H1 (cell line): Measurements from ENCODE around the gene ANKRD9. TPM values are rescaled to one million over a fixed set of nuclear protein-coding genes. Genes with fewer than 3 reads are reported as not detected.

Experiments used
- CTCF ChIA-PET: fragments of 300-600 bp; sonication (Branson Sonifier 250); formaldehyde crosslinking; loops from one replicate; lab custom pipeline; 2021; ENCODE audit not compliant: partially characterized antibody; lab: Charles Lee
- POLR2A ChIA-PET: fragments of 300-600 bp; sonication (Branson Sonifier 250); formaldehyde crosslinking; loops from one replicate; lab custom pipeline; 2021; ENCODE audit warnings: inconsistent platforms; ENCODE audit not compliant: partially characterized antibody; lab: Charles Lee
- DNase-seq, 2 experiments: peaks; one replicate each; pipeline versions ENCODE4 v3.0.0 to v3.0.0-alpha.2; 2010 to 2022; ENCODE audit warnings: low spot score in 2 of 2, low read depth in 1 of 2, mixed read lengths in 1 of 2
- FAIRE-seq: peaks from 2 replicates; lab custom pipeline; 2011; peaks lifted over from hg19 to GRCh38; lab: Jason Lieb, UNC
- H2AFZ ChIP-seq: 2 replicates; pipeline ENCODE4 v1.8.1; 2012; ENCODE audit warnings: low read length, inconsistent platforms
- H2AK5ac ChIP-seq: 2 replicates; pipeline ENCODE4 v1.6.1; 2013; ENCODE audit warnings: low read depth, low read length
- H2BK120ac ChIP-seq: replicated peaks from 2 replicates; pipeline ENCODE3; 2013; ENCODE audit warnings: low read depth, low read length, inconsistent platforms
- H2BK12ac ChIP-seq: 2 replicates; pipeline ENCODE4 v1.6.1; 2013; ENCODE audit warnings: low read depth, low read length
- H2BK15ac ChIP-seq: 2 replicates; pipeline ENCODE4 v1.6.1; 2013; ENCODE audit warnings: low read length
- H2BK20ac ChIP-seq: 2 replicates; pipeline ENCODE4 v1.6.1; 2013; ENCODE audit warnings: low read length
- H2BK5ac ChIP-seq: 2 replicates; pipeline ENCODE4 v1.6.1; 2013; ENCODE audit warnings: low read depth, low read length
- H3K14ac ChIP-seq: 2 replicates; pipeline ENCODE4 v1.6.1; 2013; ENCODE audit warnings: inconsistent platforms; ENCODE audit not compliant: insufficient read length
- H3K18ac ChIP-seq: 2 replicates; pipeline ENCODE4 v1.6.1; 2013; ENCODE audit warnings: low read length; ENCODE audit errors: extremely low read depth
- H3K23ac ChIP-seq: 2 replicates; pipeline ENCODE4 v1.6.1; 2013; ENCODE audit warnings: inconsistent platforms; ENCODE audit not compliant: insufficient read length
- H3K23me2 ChIP-seq: 2 replicates; pipeline ENCODE4 v1.6.1; 2013; ENCODE audit warnings: low read depth, low read length
- H3K27ac ChIP-seq: 2 replicates; pipeline ENCODE4 v1.6.1; 2011; ENCODE audit warnings: low read depth, low read length, inconsistent platforms
- H3K27me3 ChIP-seq, 4 experiments: replicated peaks in 1 of 4; 1 replicate in 1 of 4; 2 replicates in 3 of 4; pipeline versions ENCODE4 v1.6.1 to v1.8.1; 2011 to 2013; ENCODE audit warnings: low read length in 3 of 4, mild to moderate bottlenecking in 3 of 4, inconsistent platforms in 2 of 4, mixed read lengths in 2 of 4, moderate library complexity in 1 of 4; ENCODE audit not compliant: control insufficient read depth in 3 of 4, insufficient read depth in 3 of 4; ENCODE audit errors: extremely low read depth in 1 of 4
- H3K36me3 ChIP-seq, 4 experiments: 2 replicates each; pipeline versions ENCODE4 v1.6.1 to v1.8.1; 2011 to 2013; ENCODE audit warnings: mild to moderate bottlenecking in 4 of 4, low read length in 3 of 4, moderate library complexity in 2 of 4, control low read depth in 1 of 4, inconsistent platforms in 1 of 4; ENCODE audit not compliant: insufficient read depth in 4 of 4, control insufficient read depth in 2 of 4
- H3K4ac ChIP-seq: replicated peaks from 2 replicates; pipeline ENCODE3; 2013; ENCODE audit warnings: low read length, low read depth, mixed read lengths, inconsistent platforms; ENCODE audit not compliant: insufficient read length
- H3K4me1 ChIP-seq, 4 experiments: replicated peaks in 1 of 4; 1 replicate in 1 of 4; 2 replicates in 3 of 4; pipeline versions ENCODE4 v1.6.1 to v1.8.1; 2011 to 2013; ENCODE audit warnings: low read length in 3 of 4, inconsistent platforms in 2 of 4, mixed read lengths in 1 of 4; ENCODE audit not compliant: insufficient read depth in 4 of 4, control insufficient read depth in 3 of 4
- H3K4me2 ChIP-seq, 2 experiments: 2 replicates each; pipeline versions ENCODE4 v1.6.1 to v1.8.1; 2011 to 2013; ENCODE audit warnings: low read depth in 2 of 2, low read length in 2 of 2, control low read depth in 1 of 2, inconsistent platforms in 1 of 2, mild to moderate bottlenecking in 1 of 2; ENCODE audit not compliant: insufficient read depth in 1 of 2
- H3K4me3 ChIP-seq, 4 experiments: fragments of 200-600, 300-600 bp in 1 of 4; sonication (generic), shearing (Covaris generic), sonication (Bioruptor Twin) in 1 of 4; 2 replicates each; pipeline versions ENCODE4 v1.5.1 to v1.8.1; 2011 to 2016; ENCODE audit warnings: low read length in 4 of 4, low read depth in 3 of 4, control low read depth in 2 of 4, inconsistent platforms in 2 of 4, mild to moderate bottlenecking in 2 of 4, mixed read lengths in 1 of 4, moderate library complexity in 1 of 4; ENCODE audit not compliant: insufficient read depth in 2 of 4; ENCODE audit errors: extremely low read depth in 1 of 4
- H3K56ac ChIP-seq: replicated peaks from 2 replicates; pipeline ENCODE3; 2013; ENCODE audit warnings: low read depth, mild to moderate bottlenecking, mixed read lengths, low read length, inconsistent platforms; ENCODE audit not compliant: insufficient read length
- H3K79me1 ChIP-seq: 2 replicates; pipeline ENCODE4 v1.6.1; 2013; ENCODE audit warnings: low read depth, low read length, control low read depth
- H3K79me2 ChIP-seq, 2 experiments: 2 replicates each; pipeline versions ENCODE4 v1.6.1 to v1.8.1; 2012 to 2013; ENCODE audit warnings: low read length in 2 of 2, mild to moderate bottlenecking in 2 of 2, inconsistent platforms in 1 of 2; ENCODE audit not compliant: insufficient read depth in 2 of 2, control insufficient read depth in 1 of 2
- H3K9ac ChIP-seq, 4 experiments: replicated peaks in 1 of 4; 1 replicate in 1 of 4; 2 replicates in 3 of 4; pipeline versions ENCODE4 v1.6.1 to v1.8.1; 2011 to 2013; ENCODE audit warnings: low read depth in 3 of 4, low read length in 3 of 4, control low read depth in 2 of 4, mild to moderate bottlenecking in 2 of 4, moderate library complexity in 2 of 4, inconsistent platforms in 1 of 4; ENCODE audit errors: extremely low read depth in 1 of 4
- H3K9me3 ChIP-seq, 2 experiments: 2 replicates each; pipeline versions ENCODE4 v1.6.1 to v1.8.1; 2012 to 2013; ENCODE audit warnings: mild to moderate bottlenecking in 2 of 2, moderate library complexity in 2 of 2, control low read depth in 1 of 2, inconsistent platforms in 1 of 2, low read depth in 1 of 2, low read length in 1 of 2, mixed read lengths in 1 of 2; ENCODE audit not compliant: insufficient read depth in 2 of 2
- H4K20me1 ChIP-seq, 2 experiments: replicated peaks in 1 of 2; 2 replicates each; pipeline versions ENCODE3 to v1.8.1; 2011 to 2013; ENCODE audit warnings: inconsistent platforms in 2 of 2, low read length in 2 of 2, mild to moderate bottlenecking in 1 of 2; ENCODE audit not compliant: insufficient read depth in 2 of 2, control insufficient read depth in 1 of 2
- H4K5ac ChIP-seq: 2 replicates; pipeline ENCODE4 v1.6.1; 2013; ENCODE audit warnings: low read length, low read depth, mixed read lengths, inconsistent platforms; ENCODE audit not compliant: insufficient read length
- H4K8ac ChIP-seq: 2 replicates; pipeline ENCODE4 v1.8.0; 2013; ENCODE audit warnings: mild to moderate bottlenecking, moderate library complexity, low read length, inconsistent platforms; ENCODE audit not compliant: insufficient read depth; ENCODE audit errors: extremely low read depth
- H4K91ac ChIP-seq: replicated peaks from 2 replicates; pipeline ENCODE3; 2013; ENCODE audit warnings: low read length, mixed read lengths, inconsistent platforms; ENCODE audit not compliant: insufficient read length
- BACH1 ChIP-seq: IDR thresholded peaks from 2 replicates; pipeline ENCODE4 v1.6.1; 2012; ENCODE audit warnings: low read length, improper control_type of control experiment
- CBX8 ChIP-seq: fragments of 300-800, 300-1000 bp; sonication (generic); IDR thresholded peaks from 2 replicates; pipeline ENCODE4 v1.7.1; 2016; ENCODE audit warnings: low read depth, low read length, borderline replicate concordance
- HDAC2 ChIP-seq, 2 experiments: fragments of 300-600 bp in 1 of 2; sonication (generic) in 1 of 2; IDR thresholded peaks; 2 replicates each; pipeline ENCODE4 v1.6.1; 2011 to 2012; ENCODE audit warnings: low read depth in 2 of 2, low read length in 2 of 2, mild to moderate bottlenecking in 2 of 2, moderate library complexity in 2 of 2, borderline replicate concordance in 1 of 2, inconsistent platforms in 1 of 2
- KDM1A ChIP-seq: fragments of 200-600, 300-600 bp; sonication (generic); IDR thresholded peaks from 2 replicates; pipeline ENCODE4 v1.7.1; 2016; ENCODE audit warnings: mild to moderate bottlenecking, low read length, borderline replicate concordance
- KDM4A ChIP-seq: IDR thresholded peaks from one replicate; pipeline ENCODE4 v1.7.1; 2012; ENCODE audit warnings: low read depth, mild to moderate bottlenecking, moderate library complexity, low read length, inconsistent platforms; ENCODE audit not compliant: severe bottlenecking
- RXRA ChIP-seq: IDR thresholded peaks from 2 replicates; pipeline ENCODE4 v1.6.1; 2011; ENCODE audit warnings: low read depth, mild to moderate bottlenecking, low read length, moderate library complexity; ENCODE audit not compliant: insufficient read depth
- SIRT6 ChIP-seq: IDR thresholded peaks from one replicate; pipeline ENCODE4 v1.7.1; 2012; ENCODE audit warnings: low read length, inconsistent platforms
- TAF1 ChIP-seq: IDR thresholded peaks from 2 replicates; pipeline ENCODE4 v1.6.1; 2011; ENCODE audit warnings: mild to moderate bottlenecking, low read depth, low read length
- TBP ChIP-seq: IDR thresholded peaks from 2 replicates; pipeline ENCODE4 v1.6.1; 2011; ENCODE audit warnings: low read depth, low read length, improper control_type of control experiment
- TCF12 ChIP-seq: IDR thresholded peaks from 2 replicates; pipeline ENCODE4 v1.6.1; 2011; ENCODE audit warnings: low read depth, mild to moderate bottlenecking, low read length
- WGBS, 2 experiments: shearing (Covaris generic) in 1 of 2; methylation state at CpG; one replicate each; pipeline versions ENCODE4 v1.1.6 to v1.1.7; 2013 to 2015; ENCODE audit warnings: low lambda C conversion rate in 2 of 2, mixed read lengths in 2 of 2, inconsistent platforms in 1 of 2, low coverage in 1 of 2, missing lambda C conversion rate in 1 of 2; ENCODE audit not compliant: insufficient replicate concordance in 2 of 2, insufficient coverage in 1 of 2, insufficient read length in 1 of 2; ENCODE audit errors: extremely low coverage in 1 of 2, missing lambda C conversion rate in 1 of 2; 5-methylcytosine and 5-hydroxymethylcytosine counted together
- polyA plus RNA-seq, 7 experiments: library from polyadenylated mRNA; depleted of rRNA in 3 of 7; stranded (reverse) in 5 of 7; unstranded in 2 of 7; fragments of >200 nt in 5 of 7; fragments of 200-250 nt in 2 of 7; gene quantifications; 1 replicate in 5 of 7; 2 replicates in 1 of 7; 4 replicates in 1 of 7; pipeline versions ENCODE4 v1.2.1 to v1.2.3, GENCODE V29; 2011 to 2013; ENCODE audit warnings: missing spikeins in 2 of 7, mixed read lengths in 2 of 7
- total RNA-seq: library from RNA; stranded (reverse); fragmentation: NEBNext Ultra II Directional; extraction: Animal tissue kit (Norgen Biotek cat#: 25700); gene quantifications from 2 replicates; pipeline ENCODE4 v1.2.1, GENCODE V29; 2021

ANKRD9 gene
- total and polyA plus RNA-seq, 2 of the 8 experiments (the other 6 are each of a cell fraction or from before 2014, with no cell fraction given): 37.0 to 41.8 TPM

DNA sequence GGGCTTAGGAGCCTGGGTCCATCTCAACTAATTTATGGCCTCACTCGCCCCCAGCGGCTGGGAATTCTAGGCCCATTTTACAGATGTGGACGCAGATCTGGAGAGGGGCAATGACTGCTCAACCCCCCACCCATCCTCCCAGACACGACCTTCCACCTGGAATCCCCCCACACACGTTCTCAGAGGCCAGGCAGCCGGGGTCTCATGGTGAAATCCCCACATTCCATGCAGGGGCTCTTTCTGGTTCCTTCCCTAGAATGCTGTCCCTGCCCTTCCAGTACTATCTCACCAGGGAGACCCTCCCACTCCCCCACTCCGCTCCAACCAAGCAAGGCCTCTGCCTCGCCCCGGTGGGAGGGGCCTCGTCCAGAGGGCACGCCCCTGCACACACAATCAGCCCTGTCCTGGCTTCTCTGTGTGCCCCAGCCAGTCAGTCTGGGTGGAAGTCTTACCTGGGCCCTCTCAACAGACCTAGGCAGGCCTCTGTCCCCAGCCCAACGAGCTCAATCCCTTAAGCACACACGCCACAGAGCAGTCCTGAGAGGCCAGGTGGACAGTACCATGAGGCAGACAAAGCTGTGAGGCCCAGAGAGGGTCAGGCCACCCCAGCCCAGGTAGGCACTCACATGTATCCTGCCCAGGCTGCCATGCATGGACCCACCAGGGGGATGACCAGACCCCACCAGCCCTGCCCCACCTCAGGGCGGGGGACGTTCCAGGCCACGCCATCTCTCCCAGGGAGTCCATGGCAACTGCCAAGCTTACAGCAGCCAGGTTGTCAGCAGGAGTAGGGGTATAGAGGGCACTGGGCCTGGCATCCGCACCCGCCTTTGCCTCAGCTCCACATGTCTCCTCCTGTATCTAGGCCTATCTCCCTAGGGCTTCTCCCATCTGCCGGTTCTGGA lies 1.3 kb upstream of the ANKRD9 start:
- Histone ChIP-seq H4K20me1 (peaks cover 0 to 1% of the 10 kb centered on the region in 2 experiments), H2AK5ac (peak overlapping the region; percentile 1; the same call in 1 of the 2 replicates), H2BK20ac (peak overlapping the region; percentile 11; the same call in 1 of the 2 replicates), H2BK15ac (peak overlapping the region; percentile 88; the same call in 1 of the 2 replicates), H3K27me3 (no peaks in the 10 kb centered on the region), H3K23ac (no peak overlapping the region), H3K4me3 (peak overlapping the region; percentile 53 to 77 (median 64)), H3K79me1 (peaks cover 5% of the 10 kb centered on the region; the same call in 1 of the 2 replicates), H3K18ac (peak overlapping the region; percentile 43), H3K79me2 (no peaks in the 10 kb centered on the region), H3K27ac (peak overlapping the region; percentile 2; the same call in 1 of the 2 replicates), H4K8ac (peak overlapping the region; percentile 86), H3K9me3 (no peaks in the 10 kb centered on the region), H3K4ac (no peak overlapping the region), H2BK5ac (peak overlapping the region; percentile 61; the same call in 1 of the 2 replicates), H3K4me1 (peaks cover 0 to 16% (median 11%) of the 10 kb centered on the region in 4 experiments; a peak in 6 of 7 replicates), H4K5ac (peak overlapping the region; percentile 31), H3K9ac (peak overlapping the region in 1 of 4 experiments; percentile 41; a peak in 2 of 7 replicates), H3K4me2 (peak overlapping the region; percentile 85 to 99), H3K56ac (peak overlapping the region; percentile 60), H2BK12ac (peak overlapping the region; percentile 51; the same call in 1 of the 2 replicates), H3K23me2 (peaks cover 12% of the 10 kb centered on the region; the same call in 1 of the 2 replicates), H3K14ac (no peak overlapping the region), H3K36me3 (peaks cover 0 to 13% (median 6%) of the 10 kb centered on the region in 4 experiments; a peak in 6 of 8 replicates), H2BK120ac (no peak overlapping the region), H2AFZ (peak overlapping the region; percentile 67; the same call in 1 of the 2 replicates), H4K91ac (peak overlapping the region; percentile 59)
- POLR2A ChIA-PET: interaction anchor here (1.2 kb wide), 2 partner anchors 73 to 80 kb away, joined by 4 to 5 read pairs; no protein-coding TSS in a partner anchor
- FAIRE-seq (no peak), DNase-seq (peak; percentile 77 to 93)
- 35% methylated on average over 17 of the region's 19 CpGs; no CpG with 5 or more reads in 1 of the 2 experiments for WGBS, 2 experiments
- CTCF ChIA-PET: interaction anchor here (0.6 to 2.0 kb wide), 7 partner anchors 11 to 86 kb away, joined by 3 to 10 read pairs (median 5); no protein-coding TSS in a partner anchor
- no peak for TF ChIP-seq TCF12
- TF ChIP-seq SIRT6: no peak
- TF ChIP-seq HDAC2 (IDR thresholded peaks at IDR 0.05; ENCODE audit: borderline replicate concordance in 1 of 2, low read depth in 2 of 2, low read length in 2 of 2): peak in 1 of 2 experiments; percentile 78; a peak in 1 of 4 replicates
- 0 out of 2 replicates have a peak, but pooled peaks have one; percentile 23 for TF ChIP-seq RXRA
- 0 out of 2 replicates have a peak, but pooled peaks have one; percentile 37 for TF ChIP-seq BACH1
- TF ChIP-seq TBP: no peak
- no peak for TF ChIP-seq CBX8
- peak; percentile 2 for TF ChIP-seq KDM4A
- TF ChIP-seq TAF1: peak; percentile 60; the same call in 1 of the 2 replicates
- TF ChIP-seq KDM1A: peak; percentile 94
